T-helper 1 cell treated with Interleukin-12 subunit alpha and Interleukin-12 subunit beta and Interleukin-4 antibody, amounts not matched to agents 30 ng/mL and 1 ng/mL, for 36 hours (primary cell): ENCODE data around the gene WSB1. TPM values are rescaled to one million over a fixed set of nuclear protein-coding genes. Genes with fewer than 3 reads are reported as not detected.

ENCODE experiments used
- intact Hi-C: fragments of 100-400 bp; cut with micrococcal nuclease; formaldehyde crosslinking; loops from one replicate; pipeline ENCODE4 v1.15.1; 2024
- total RNA-seq: library from RNA; stranded (reverse); gene quantifications from 2 replicates; pipeline ENCODE4 v1.2.3, GENCODE V29; 2022

Gene WSB1
- total RNA-seq, 1 donor from 2014 or later, result 75.9 TPM

DNA sequence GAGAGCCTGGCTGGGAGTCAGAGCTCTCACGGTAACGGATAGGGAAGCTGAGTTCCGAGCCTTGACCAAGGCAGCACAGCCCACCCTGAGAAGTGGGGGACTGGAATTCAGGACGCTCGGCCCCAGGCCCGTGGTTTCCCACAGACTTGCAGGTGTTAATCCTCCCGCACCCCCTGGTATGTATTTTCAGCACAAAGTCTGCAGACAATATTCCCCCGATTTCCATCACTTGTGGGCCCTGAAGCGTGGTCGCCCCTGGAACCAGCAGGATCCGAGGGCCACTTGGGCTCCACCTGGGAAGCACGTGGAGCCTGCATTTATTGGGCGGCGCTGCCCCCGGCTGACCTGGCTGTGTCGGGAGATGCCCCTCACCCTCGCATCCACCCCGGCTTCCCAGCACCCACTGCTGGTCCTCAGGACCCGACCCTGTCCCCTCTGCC, 60.2 kb downstream of the WSB1 start:
- intact Hi-C loops, result loop anchor here (1.0 to 5.0 kb wide), 6 partner anchors 102 to 538 kb away; partner anchors contain the start of genes KSR1 and LYRM9

DNA sequence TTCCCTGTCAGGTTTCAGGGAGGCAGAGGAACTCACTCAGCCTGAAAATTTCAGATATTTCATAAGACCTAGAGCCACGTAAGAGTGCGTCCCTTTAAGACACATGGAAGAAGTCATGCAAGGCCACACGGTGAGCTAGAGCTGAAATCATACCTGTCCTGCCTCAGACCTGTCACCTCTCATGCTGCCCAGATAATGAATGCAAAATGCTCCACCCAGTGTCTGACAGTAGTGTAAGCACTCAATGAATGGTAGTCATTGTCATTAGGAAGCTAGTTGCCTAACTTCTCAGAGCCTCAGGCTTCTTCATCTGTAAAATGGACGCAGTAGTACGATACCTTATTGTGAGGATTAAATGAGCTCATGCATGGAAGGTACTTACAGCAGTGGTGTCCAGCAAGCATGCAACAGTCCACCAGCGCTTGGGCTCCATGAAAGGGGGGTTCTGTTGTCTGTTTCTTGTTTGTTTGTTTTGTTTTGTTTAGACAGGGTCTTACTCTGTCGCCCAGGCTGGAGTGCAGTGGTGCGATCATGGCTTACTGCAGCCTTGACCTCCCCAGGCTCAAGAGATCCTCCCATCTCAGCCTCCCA, 60.7 kb downstream of the WSB1 start:
- intact Hi-C loops, result loop anchor here (1.0 to 5.0 kb wide), 6 partner anchors 102 to 538 kb away; partner anchors contain the start of genes KSR1 and LYRM9

DNA sequence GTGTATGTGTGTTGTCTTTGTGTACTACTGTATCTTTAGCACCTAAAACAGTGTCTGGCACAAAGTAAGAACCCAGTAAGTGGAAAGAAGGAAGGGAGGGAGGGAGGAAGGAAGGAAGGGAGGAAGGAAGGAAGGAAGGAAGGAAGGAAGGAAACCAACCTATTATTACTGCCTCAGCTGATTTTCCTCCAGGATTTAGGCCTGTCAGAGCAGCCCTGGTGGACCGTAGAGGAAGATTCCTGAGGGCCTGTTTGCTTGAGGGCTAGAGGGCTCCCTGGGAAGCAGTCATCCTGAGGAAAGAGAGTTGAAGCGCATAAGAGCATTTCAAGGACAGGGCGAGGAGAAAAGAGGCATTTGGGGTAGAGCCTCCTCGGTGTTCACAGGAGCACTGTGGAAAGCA, 61.5 kb downstream of the WSB1 start:
- intact Hi-C loops, result no loop called here

DNA sequence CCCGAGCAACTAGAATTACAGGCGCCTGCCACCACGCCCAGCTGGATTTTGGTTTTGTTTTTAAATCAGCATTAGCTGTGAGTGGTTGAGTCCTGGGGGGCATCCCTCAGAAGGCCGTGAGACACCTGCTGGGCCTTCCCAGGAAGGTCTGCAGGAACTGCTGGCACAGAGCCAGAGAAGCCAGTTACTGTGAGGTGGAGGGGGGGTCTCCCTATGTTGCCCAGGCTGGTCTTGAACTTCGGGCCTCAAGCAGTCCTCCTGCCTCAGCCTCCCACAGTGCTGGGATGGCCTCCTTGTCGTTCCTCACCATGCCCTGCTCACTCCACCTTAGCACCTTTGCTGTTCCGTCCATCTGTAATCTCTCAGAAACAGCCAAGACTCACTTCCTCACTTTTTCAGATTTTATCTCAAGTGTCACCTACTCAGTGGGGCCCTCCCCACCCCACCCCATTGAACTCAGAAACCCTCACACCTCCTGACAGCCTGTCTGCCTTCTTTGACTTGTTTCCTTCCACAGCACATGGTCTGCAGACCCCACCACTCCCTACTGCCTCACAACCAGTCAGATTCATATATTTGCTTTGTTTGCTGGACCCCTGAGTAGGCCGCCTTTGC, 62.3 kb downstream of the WSB1 start:
- intact Hi-C loops, result loop anchor here (2.0 kb wide), 1 partner anchor 23 kb away; no protein-coding TSS in a partner anchor

DNA sequence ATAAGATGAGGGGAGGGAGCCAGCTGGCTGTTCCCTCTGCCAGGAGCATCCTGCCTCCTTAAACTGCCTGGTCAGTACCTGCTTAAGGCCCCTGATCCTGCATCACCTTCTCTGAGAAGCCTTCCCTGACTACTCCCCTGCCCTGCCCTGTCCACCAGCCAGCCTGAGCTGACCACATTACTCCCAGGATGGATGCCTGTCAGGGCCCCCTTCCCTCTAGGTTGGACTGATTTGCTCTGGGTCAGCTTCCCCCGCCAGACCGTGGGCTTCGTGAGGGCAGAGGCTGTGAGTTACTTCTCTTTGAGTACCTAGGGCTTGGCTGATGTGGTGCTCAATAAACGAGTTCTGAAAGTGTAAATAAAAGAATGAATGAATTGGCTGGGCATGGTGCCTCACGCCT, 63.3 kb downstream of the WSB1 start:
- intact Hi-C loops, result loop anchor here (2.0 kb wide), 1 partner anchor 22 kb away; no protein-coding TSS in a partner anchor

DNA sequence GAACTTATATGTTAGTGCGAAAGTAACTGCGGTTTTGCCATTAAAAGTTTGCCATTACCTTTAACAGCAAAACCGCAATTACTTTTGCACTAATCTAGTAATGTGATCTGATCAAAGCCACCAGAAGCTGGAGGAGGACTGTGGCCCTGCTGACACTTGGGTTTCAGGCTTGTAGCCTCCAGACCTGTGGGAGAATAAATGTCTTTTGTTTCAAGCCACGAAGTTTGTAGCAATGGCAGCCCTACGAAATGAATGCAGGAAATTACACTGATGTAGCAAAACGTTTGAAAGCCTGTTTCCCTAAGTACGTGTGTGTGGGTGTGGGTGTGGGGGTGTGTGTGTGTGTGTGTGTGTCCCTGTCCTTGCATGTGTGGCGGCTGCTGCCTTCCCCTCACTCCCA, 66.6 kb downstream of the WSB1 start:
- intact Hi-C loops, result no loop called here

DNA sequence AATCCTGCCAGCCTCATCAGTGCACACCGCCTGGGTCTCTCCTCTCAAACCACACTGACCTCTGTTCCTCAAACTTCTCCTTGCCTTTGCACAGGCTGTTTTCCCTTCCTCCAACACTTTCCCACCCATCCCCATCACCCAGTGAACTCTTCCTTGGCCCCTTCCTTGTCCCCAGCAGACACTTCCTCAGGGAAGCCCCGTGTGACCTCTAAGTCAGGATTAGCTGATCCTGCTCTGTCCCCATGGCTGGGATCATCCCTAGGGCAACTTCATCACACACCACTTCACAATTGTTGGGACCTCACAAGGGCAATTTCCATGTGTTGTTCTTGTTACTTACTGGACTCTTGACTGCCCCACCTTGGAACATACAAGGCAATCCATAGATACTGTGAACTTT, 67.8 kb downstream of the WSB1 start:
- intact Hi-C loops, result no loop called here

DNA sequence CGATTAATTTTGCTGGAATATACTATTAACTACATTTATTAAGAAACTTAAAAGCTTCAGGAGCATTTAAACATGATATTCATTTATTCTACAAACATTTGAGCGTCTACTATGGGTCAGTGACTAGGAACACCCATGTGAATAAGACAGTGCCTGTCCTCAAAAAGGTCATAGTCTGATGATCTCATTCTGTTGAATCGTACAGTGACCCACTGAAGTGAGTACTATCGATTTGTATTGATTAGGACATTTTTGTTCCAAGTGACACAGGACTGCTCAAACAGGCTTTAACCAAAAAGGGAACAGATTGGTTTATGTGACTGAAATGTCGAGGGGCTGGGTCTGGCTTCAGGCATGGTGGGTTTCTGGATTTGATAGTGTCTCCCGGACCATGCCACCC, 68.6 kb downstream of the WSB1 start:
- intact Hi-C loops, result no loop called here

DNA sequence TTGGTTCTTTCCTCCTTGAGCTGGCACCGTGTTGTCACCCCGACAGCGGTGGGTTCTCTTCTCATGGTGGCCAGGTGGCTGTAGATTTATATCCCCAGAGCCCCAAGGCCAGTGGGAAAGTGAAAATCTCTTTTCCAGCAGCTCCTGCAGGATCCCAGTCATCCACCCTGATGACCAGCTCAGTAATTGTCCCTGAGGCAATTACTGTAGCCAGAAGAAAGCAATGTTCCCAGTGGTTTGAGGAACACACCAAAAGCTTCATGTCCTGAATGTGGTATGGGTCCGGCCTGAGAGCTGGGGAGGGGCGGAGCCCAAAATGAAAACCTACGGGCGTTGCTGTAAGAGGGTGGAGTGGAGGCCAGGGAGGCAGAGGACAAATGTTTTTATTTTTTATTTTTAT, 69.0 kb downstream of the WSB1 start:
- intact Hi-C loops, result no loop called here

DNA sequence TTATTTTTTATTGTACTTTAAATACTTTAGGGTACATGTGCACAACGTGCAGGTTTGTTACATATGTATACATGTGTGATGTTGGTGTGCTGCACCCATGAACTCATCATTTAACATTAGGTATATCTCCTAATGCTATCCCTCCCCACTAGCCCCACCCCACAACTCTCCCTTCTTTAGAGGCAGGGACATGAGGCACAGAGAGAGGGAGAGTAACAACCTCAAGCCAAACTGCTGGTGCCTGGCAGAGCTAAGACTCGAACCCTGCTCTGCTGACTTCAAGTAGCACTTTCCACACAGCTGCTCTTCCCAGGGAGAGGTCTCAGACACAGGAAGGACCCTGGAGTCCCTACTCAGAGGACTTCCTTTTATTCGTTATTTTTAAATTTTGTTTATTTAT, 69.4 kb downstream of the WSB1 start:
- intact Hi-C loops, result no loop called here

Other genes starting within 250 kb of the WSB1 start
- 133 and 134 TPM in 2 replicates for gene KSR1, start 162.3 kb downstream of the WSB1 start, total RNA-seq